Measurements from ENCODE around the gene TMCO4. TPM values are rescaled to one million over a fixed set of nuclear protein-coding genes. Genes with fewer than 3 reads are reported as not detected.
A peak's percentile ranks its signal among the peaks of the same experiment; 100 is the strongest.

The TMCO4 gene
- total and polyA plus RNA-seq, 5 experiments from 2014 or later: 7.7 to 17.5 (median 15.3) TPM

GRCh38 chr1:19682257-19682656, 117.5 kb downstream of the TMCO4 start:
- Mint-ChIP-seq H3K27me3 (peaks cover 0 to 1% (median 0%) of the 10 kb centered on the region in 5 donors), H3K4me3 (no peak overlapping the region), H3K36me3 (peaks cover 0 to 8% (median 3%) of the 10 kb centered on the region in 3 donors), H3K9me3 (peaks cover 0 to 2% (median 0%) of the 10 kb centered on the region in 9 donors), H3K27ac (peak overlapping the region in 1 of 10 donors; percentile 27), H3K4me1 (peaks cover under 1 to 8% (median 6%) of the 10 kb centered on the region in 4 donors)
- POLR2A ChIA-PET: no interaction called here
- ATAC-seq: no peak
- DNase-seq: no peak

- Mint-ChIP-seq H3K27me3 (peaks cover 1 to 11% (median 3%) of the 10 kb centered on the region in 5 donors), H3K4me3 (no peak overlapping the region), H3K4me1 (peaks cover 0 to 3% (median 0%) of the 10 kb centered on the region in 4 donors), H3K36me3 (peaks cover 0 to 3% (median 3%) of the 10 kb centered on the region in 3 donors), H3K27ac (no peak overlapping the region), H3K9me3 (no peaks in the 10 kb centered on the region)
- DNase-seq (peak in 1 of 10 donors; percentile 45), ATAC-seq (no peak)
- POLR2A ChIA-PET: no interaction called here
Measured at GRCh38 chr1:19680644-19681043, 119.1 kb downstream of the TMCO4 start.

GRCh38 chr1:19679691-19680090, 120.0 kb downstream of the TMCO4 start:
- H3K4me1 Mint-ChIP-seq: peaks cover 0 to 3% (median 0%) of the 10 kb centered on the region in 4 donors
- peak in 1 of 10 donors; percentile 34 for DNase-seq
- peaks cover 0 to 3% (median 3%) of the 10 kb centered on the region in 3 donors for H3K36me3 Mint-ChIP-seq
- peaks cover 2 to 21% (median 11%) of the 10 kb centered on the region in 5 donors for H3K27me3 Mint-ChIP-seq
- ATAC-seq: no peak
- no peak overlapping the region for H3K4me3 Mint-ChIP-seq
- H3K9me3 Mint-ChIP-seq: no peaks in the 10 kb centered on the region
- POLR2A ChIA-PET: no interaction called here
- H3K27ac Mint-ChIP-seq: no peak overlapping the region

- Mint-ChIP-seq H3K9me3 (no peaks in the 10 kb centered on the region), H3K27ac (no peak overlapping the region), H3K4me3 (no peak overlapping the region), H3K27me3 (peaks cover 2 to 28% (median 13%) of the 10 kb centered on the region in 5 donors), H3K4me1 (peaks cover 0 to 3% (median 0%) of the 10 kb centered on the region in 4 donors), H3K36me3 (peaks cover 0 to 3% (median 3%) of the 10 kb centered on the region in 3 donors)
- DNase-seq: peak in 1 of 10 donors; percentile 54
- ATAC-seq: no peak
- POLR2A ChIA-PET: no interaction called here
Measured at GRCh38 chr1:19678931-19679453, 120.7 kb downstream of the TMCO4 start.

GRCh38 chr1:19678493-19678892, 121.2 kb downstream of the TMCO4 start:
- POLR2A ChIA-PET: no interaction called here
- no peak overlapping the region for H3K4me3 Mint-ChIP-seq
- peaks cover 0 to 3% (median 3%) of the 10 kb centered on the region in 3 donors for H3K36me3 Mint-ChIP-seq
- no peak for ATAC-seq
- DNase-seq: no peak
- peaks cover 2 to 29% (median 13%) of the 10 kb centered on the region in 5 donors for H3K27me3 Mint-ChIP-seq
- H3K9me3 Mint-ChIP-seq: no peaks in the 10 kb centered on the region
- no peak overlapping the region for H3K27ac Mint-ChIP-seq
- peaks cover 0 to 3% (median 0%) of the 10 kb centered on the region in 4 donors for H3K4me1 Mint-ChIP-seq

GRCh38 chr1:19676438-19676922, 123.2 kb downstream of the TMCO4 start:
- Mint-ChIP-seq H3K27me3 (peaks cover 2 to 41% (median 18%) of the 10 kb centered on the region in 5 donors), H3K4me1 (peaks cover 0 to 3% (median 0%) of the 10 kb centered on the region in 4 donors), H3K9me3 (no peaks in the 10 kb centered on the region), H3K36me3 (no peaks in the 10 kb centered on the region), H3K27ac (no peak overlapping the region), H3K4me3 (no peak overlapping the region)
- DNase-seq (peak in 3 of 10 donors; percentile 25 to 59 (median 26)), ATAC-seq (peak in 1 of 2 donors; percentile 59)
- POLR2A ChIA-PET: interaction anchor here (0.6 to 1.1 kb wide), 2 partner anchors 8 to 21 kb away, joined by 3 read pairs; no protein-coding TSS in a partner anchor

- no peak for DNase-seq
- POLR2A ChIA-PET: no interaction called here
- peaks cover 0 to 3% (median 0%) of the 10 kb centered on the region in 4 donors for H3K4me1 Mint-ChIP-seq
- ATAC-seq: no peak
- H3K4me3 Mint-ChIP-seq: no peak overlapping the region
- H3K9me3 Mint-ChIP-seq: no peaks in the 10 kb centered on the region
- H3K36me3 Mint-ChIP-seq: no peaks in the 10 kb centered on the region
- H3K27me3 Mint-ChIP-seq: peaks cover 2 to 45% (median 18%) of the 10 kb centered on the region in 5 donors
- peak overlapping the region in 1 of 10 donors; percentile 60 for H3K27ac Mint-ChIP-seq
Measured at GRCh38 chr1:19675797-19676196, 123.9 kb downstream of the TMCO4 start.

- Mint-ChIP-seq H3K4me1 (peaks cover 0 to 4% (median 0%) of the 10 kb centered on the region in 4 donors), H3K9me3 (no peaks in the 10 kb centered on the region), H3K27ac (no peak overlapping the region), H3K36me3 (no peaks in the 10 kb centered on the region), H3K4me3 (no peak overlapping the region), H3K27me3 (peaks cover 4 to 79% (median 29%) of the 10 kb centered on the region in 5 donors)
- no peak for ATAC-seq
- DNase-seq: no peak
- POLR2A ChIA-PET: no interaction called here
Measured at GRCh38 chr1:19672237-19672636, 127.5 kb downstream of the TMCO4 start.

GRCh38 chr1:19670787-19671186, 128.9 kb downstream of the TMCO4 start:
- POLR2A ChIA-PET: no interaction called here
- H3K4me1 Mint-ChIP-seq: peaks cover 5 to 12% (median 9%) of the 10 kb centered on the region in 4 donors
- ATAC-seq: no peak
- no peaks in the 10 kb centered on the region for H3K9me3 Mint-ChIP-seq
- peaks cover 0 to 2% (median 0%) of the 10 kb centered on the region in 3 donors for H3K36me3 Mint-ChIP-seq
- no peak for DNase-seq
- H3K27me3 Mint-ChIP-seq: peaks cover 3 to 84% (median 40%) of the 10 kb centered on the region in 5 donors
- H3K4me3 Mint-ChIP-seq: no peak overlapping the region
- H3K27ac Mint-ChIP-seq: no peak overlapping the region

GRCh38 chr1:19668888-19669287, 130.8 kb downstream of the TMCO4 start:
- ATAC-seq (no peak), DNase-seq (no peak)
- Mint-ChIP-seq H3K4me3 (no peak overlapping the region), H3K36me3 (peaks cover 0 to 2% (median 0%) of the 10 kb centered on the region in 3 donors), H3K9me3 (no peaks in the 10 kb centered on the region), H3K27me3 (peaks cover 3 to 78% (median 33%) of the 10 kb centered on the region in 5 donors), H3K4me1 (peaks cover 13 to 16% (median 15%) of the 10 kb centered on the region in 4 donors), H3K27ac (no peak overlapping the region)
- POLR2A ChIA-PET: interaction anchor here (0.6 kb wide), 1 partner anchor 21 kb away, joined by 5 read pairs; no protein-coding TSS in a partner anchor

GRCh38 chr1:19665496-19666465, 133.9 kb downstream of the TMCO4 start:
- POLR2A ChIA-PET: no interaction called here
- Mint-ChIP-seq H3K4me3 (peak overlapping the region; percentile 62 to 85 (median 76)), H3K36me3 (peaks cover 0 to 2% (median 0%) of the 10 kb centered on the region in 3 donors), H3K27ac (no peak overlapping the region), H3K9me3 (no peaks in the 10 kb centered on the region), H3K27me3 (peaks cover 7 to 73% (median 30%) of the 10 kb centered on the region in 5 donors), H3K4me1 (peaks cover 13 to 25% (median 18%) of the 10 kb centered on the region in 4 donors)
- peak; percentile 31 to 37 for ATAC-seq
- no peak for DNase-seq

GRCh38 chr1:19665186-19665495, 134.6 kb downstream of the TMCO4 start:
- no peak for DNase-seq
- Mint-ChIP-seq H3K4me3 (peak overlapping the region; percentile 48 to 85 (median 66)), H3K27me3 (peaks cover 6 to 75% (median 29%) of the 10 kb centered on the region in 5 donors), H3K4me1 (peaks cover 13 to 25% (median 18%) of the 10 kb centered on the region in 4 donors), H3K9me3 (no peaks in the 10 kb centered on the region), H3K36me3 (peaks cover 0 to 2% (median 0%) of the 10 kb centered on the region in 3 donors), H3K27ac (no peak overlapping the region)
- POLR2A ChIA-PET: no interaction called here
- peak in 1 of 2 donors; percentile 9 for ATAC-seq

Measured in naive thymus-derived CD8-positive, alpha-beta T cell (primary cell).